ENCODE measurements around the gene P3H3. TPM values are rescaled to one million over a fixed set of nuclear protein-coding genes. Genes with fewer than 3 reads are reported as not detected.

Gene P3H3
- polyA plus RNA-seq, 2 of the 4 experiments (the other 2 are of a cell fraction) = 8.6 to 21.9 TPM

DNA sequence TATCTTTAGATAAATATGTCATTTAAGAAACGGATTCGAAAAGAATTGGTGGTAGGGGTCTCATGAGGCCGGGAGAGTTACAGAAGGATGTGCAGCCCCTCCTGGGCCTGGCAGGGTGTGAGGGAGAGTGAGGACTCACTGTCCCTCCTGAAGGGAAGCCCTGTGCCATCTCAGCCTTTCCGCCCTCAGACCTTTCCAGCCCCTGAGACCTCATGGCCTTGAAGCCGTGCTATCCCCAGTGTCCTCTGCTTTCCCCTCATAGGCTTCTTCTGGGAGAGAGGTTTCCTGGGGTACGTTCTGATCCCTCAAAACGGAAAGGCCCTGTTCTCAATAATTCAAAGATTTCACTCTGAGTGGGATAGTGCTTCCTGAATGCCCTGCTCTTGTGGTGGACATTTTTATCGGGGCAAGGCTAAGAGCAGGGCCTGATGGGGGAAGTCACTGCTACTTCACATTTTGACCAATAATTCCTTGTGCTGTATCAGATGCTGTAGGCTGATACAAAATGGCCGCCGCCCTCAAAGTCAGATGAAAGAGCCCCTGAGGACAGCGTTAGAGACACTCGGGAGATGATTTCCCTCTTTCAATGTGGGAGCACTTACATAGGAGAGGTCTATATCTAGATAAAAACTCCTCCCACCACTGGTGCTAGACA lies 37.6 kb upstream of the P3H3 start:
- no peak for FAIRE-seq
- Histone ChIP-seq H3K4me3 (no peak overlapping the region), H3K4me2 (no peak overlapping the region), H3K27ac (no peak overlapping the region), H3K9me3 (no peaks in the 10 kb centered on the region), H3K4me1 (no peaks in the 10 kb centered on the region)
- TF ChIP-seq NR3C1 (IDR thresholded peaks at IDR 0.05) (no peak), POLR2A (IDR thresholded peaks at IDR 0.05; ENCODE audit: low read length) (no peak), RCOR1 (IDR thresholded peaks at IDR 0.05; ENCODE audit: low read depth, low read length) (no peak), ZC3H11A (IDR thresholded peaks at IDR 0.05) (no peak), EP300 (IDR thresholded peaks at IDR 0.05) (no peak), RARB (CRISPR knock-in tag; IDR thresholded peaks at IDR 0.05) (no peak)
- ChIA-PET POLR2A (no interaction called here), CTCF (interaction anchor here (1.4 to 26.0 kb wide), 6 partner anchors 9 to 45 kb away, joined by 3 to 670 read pairs (median 14); partner anchors contain the start of genes GPR162, MLF2, P3H3 and PTMS)
- no peak for ATAC-seq
- no peak for DNase-seq (ENCODE audit: low read depth in 1 of 2, low spot score in 1 of 2)
- 82% methylated on average over 12 of the region's 12 CpGs for WGBS (ENCODE audit: missing lambda C conversion rate)

DNA sequence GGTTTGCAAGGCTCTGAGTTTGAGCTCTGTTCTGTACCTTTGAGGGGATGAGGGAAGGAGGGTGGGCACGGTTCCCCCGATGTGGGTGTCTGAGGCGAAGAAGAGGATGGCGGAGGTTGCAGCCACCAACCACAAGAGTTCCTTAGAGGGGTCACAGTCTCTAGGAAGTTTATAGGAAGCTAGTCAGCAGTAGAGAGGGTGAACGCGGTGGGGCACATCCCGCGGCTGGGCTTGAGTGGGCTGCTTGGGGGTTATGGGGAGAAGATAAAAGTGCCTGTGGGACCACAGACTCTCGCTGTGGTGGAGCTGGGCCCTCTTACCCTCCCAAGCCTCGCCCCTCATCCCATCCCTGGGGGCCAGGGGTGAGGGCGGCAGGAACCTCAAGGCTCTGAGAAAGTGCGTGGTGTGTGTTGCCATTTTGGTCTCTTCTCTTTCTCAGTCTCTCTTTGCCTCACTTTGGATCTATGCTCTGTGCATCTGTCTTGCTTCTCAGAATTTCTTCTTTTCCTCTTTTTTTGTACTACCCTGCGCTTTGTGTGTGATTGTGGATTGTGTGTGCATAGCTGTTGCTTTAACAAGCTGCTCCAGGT lies 36.2 kb upstream of the P3H3 start:
- CTCF ChIA-PET = interaction anchor here (0.5 to 3.8 kb wide), 17 partner anchors 9 to 245 kb away, joined by 3 to 18 read pairs (median 4); partner anchors contain the start of genes MLF2 and PTMS
- no peak for FAIRE-seq
- H3K9me3 ChIP-seq = no peaks in the 10 kb centered on the region
- DNase-seq (ENCODE audit: low read depth in 1 of 2, low spot score in 1 of 2) = no peak
- POLR2A ChIA-PET = no interaction called here
- TF ChIP-seq ZSCAN20 (CRISPR knock-in tag; IDR thresholded peaks at IDR 0.05) = no peak
- TF ChIP-seq NR3C1 (IDR thresholded peaks at IDR 0.05) = no peak
- no peak for TF ChIP-seq HEYL (CRISPR knock-in tag; IDR thresholded peaks at IDR 0.05)
- TF ChIP-seq RAD21 (conservative IDR thresholded peaks at IDR 0.05 in 1 of 2, IDR thresholded peaks at IDR 0.05 in 1 of 2) = no peak
- TF ChIP-seq EHMT2 (IDR thresholded peaks at IDR 0.05; ENCODE audit: low read depth) = no peak
- TF ChIP-seq NFE2L2 (conservative IDR thresholded peaks at IDR 0.05; ENCODE audit: low read length) = no peak
- TF ChIP-seq RFX5 (IDR thresholded peaks at IDR 0.05) = no peak
- TF ChIP-seq HOXA7 (CRISPR knock-in tag; IDR thresholded peaks at IDR 0.05) = no peak
- TF ChIP-seq TP53 (CRISPR knock-in tag; IDR thresholded peaks at IDR 0.05) = no peak
- no peak for TF ChIP-seq MAFK (IDR thresholded peaks at IDR 0.05; ENCODE audit: partially characterized antibody)
- TF ChIP-seq MAZ (IDR thresholded peaks at IDR 0.05; ENCODE audit: borderline replicate concordance, low read depth, low read length) = no peak
- H3K27ac ChIP-seq = no peak overlapping the region
- 81% methylated on average over 13 of the region's 13 CpGs for WGBS (ENCODE audit: missing lambda C conversion rate)
- H3K4me3 ChIP-seq = no peak overlapping the region
- H3K4me2 ChIP-seq = no peak overlapping the region
- no peak for ATAC-seq
- H3K4me1 ChIP-seq = no peaks in the 10 kb centered on the region

- 41% methylated on average over 12 of the region's 12 CpGs for WGBS (ENCODE audit: missing lambda C conversion rate)
- Histone ChIP-seq H3K9me3 (no peaks in the 10 kb centered on the region), H3K27ac (no peak overlapping the region), H3K4me1 (no peaks in the 10 kb centered on the region), H3K4me3 (no peak overlapping the region), H3K4me2 (no peak overlapping the region)
- ATAC-seq (peak; percentile 25 to 43; a peak in 5 of 6 replicates), FAIRE-seq (no peak), DNase-seq (ENCODE audit: low read depth in 1 of 2, low spot score in 1 of 2) (no peak)
- TF ChIP-seq HEYL (CRISPR knock-in tag; IDR thresholded peaks at IDR 0.05) = no peak
- TF ChIP-seq NR3C1 (IDR thresholded peaks at IDR 0.05) = no peak
- no peak for TF ChIP-seq ZFP36 (IDR thresholded peaks at IDR 0.05; ENCODE audit: borderline replicate concordance, partially characterized antibody)
- TF ChIP-seq ELK1 (IDR thresholded peaks at IDR 0.05; ENCODE audit: low read depth, low read length) = no peak
- TF ChIP-seq REST (IDR thresholded peaks at IDR 0.05) = no peak
- no peak for TF ChIP-seq RAD21 (conservative IDR thresholded peaks at IDR 0.05 in 1 of 2, IDR thresholded peaks at IDR 0.05 in 1 of 2)
- no peak for TF ChIP-seq JUNB (IDR thresholded peaks at IDR 0.05)
- no peak for TF ChIP-seq CBX2 (IDR thresholded peaks at IDR 0.05; ENCODE audit: borderline replicate concordance, low read depth)
- TF ChIP-seq ZNF302 (CRISPR knock-in tag; IDR thresholded peaks at IDR 0.05) = no peak
- no peak for TF ChIP-seq MAZ (IDR thresholded peaks at IDR 0.05; ENCODE audit: borderline replicate concordance, low read depth, low read length)
- no peak for TF ChIP-seq RCOR1 (IDR thresholded peaks at IDR 0.05; ENCODE audit: low read depth, low read length)
- TF ChIP-seq PHF8 (IDR thresholded peaks at IDR 0.05; ENCODE audit: borderline replicate concordance, low read depth) = no peak
- ChIA-PET POLR2A (interaction anchor here (1.2 kb wide), 1 partner anchor 39 kb away, joined by 3 read pairs; the partner anchor contains the start of gene MLF2), CTCF (interaction anchor here (0.5 to 3.3 kb wide), 15 partner anchors 10 to 245 kb away, joined by 3 to 17 read pairs (median 4); partner anchors contain the start of genes MLF2 and PTMS)
Observed at GRCh38 chr12:6792522-6793201, 35.5 kb upstream of the P3H3 start.

All from A549 (cell line).